Neuronal stem cell (in vitro differentiated cells): ENCODE results near the gene ZSCAN2.

Source experiments
- DNase-seq: peaks from one replicate; pipeline ENCODE4 v3.0.0-alpha.2; 2013; ENCODE audit warnings: low spot score
- H2AFZ ChIP-seq: one replicate; pipeline ENCODE4 v1.6.1; 2013; ENCODE audit warnings: mild to moderate bottlenecking, low read length, inconsistent platforms
- H2AK5ac ChIP-seq: 2 replicates; pipeline ENCODE4 v1.6.1; 2013; ENCODE audit warnings: low read depth, mild to moderate bottlenecking, inconsistent platforms, low read length, moderate library complexity, mixed read lengths
- H2BK120ac ChIP-seq: 2 replicates; pipeline ENCODE4 v1.6.1; 2013; ENCODE audit warnings: low read depth, mild to moderate bottlenecking, inconsistent platforms, low read length, moderate library complexity, mixed read lengths
- H2BK12ac ChIP-seq: one replicate; pipeline ENCODE4 v1.6.1; 2013; ENCODE audit warnings: low read length, inconsistent platforms
- H2BK15ac ChIP-seq: 2 replicates; pipeline ENCODE4 v1.6.1; 2013; ENCODE audit warnings: mild to moderate bottlenecking, low read length, inconsistent platforms, mixed read lengths
- H2BK5ac ChIP-seq: one replicate; pipeline ENCODE4 v1.6.1; 2013; ENCODE audit warnings: inconsistent platforms, mild to moderate bottlenecking, low read length, moderate library complexity
- H3K14ac ChIP-seq: one replicate; pipeline ENCODE4 v1.6.1; 2013; ENCODE audit warnings: low read length, inconsistent platforms
- H3K18ac ChIP-seq: 2 replicates; pipeline ENCODE4 v1.6.1; 2013; ENCODE audit warnings: low read length, inconsistent platforms
- H3K23ac ChIP-seq: 2 replicates; pipeline ENCODE4 v1.6.1; 2013; ENCODE audit warnings: low read depth, mild to moderate bottlenecking, mixed read lengths, low read length, inconsistent platforms; ENCODE audit not compliant: poor library complexity
- H3K27ac ChIP-seq: replicated peaks from 3 replicates; pipeline ENCODE4 v1.5.1; 2013; ENCODE audit warnings: low read length, inconsistent platforms
- H3K27me3 ChIP-seq, 3 experiments: 2 replicates each; pipeline ENCODE4 v1.6.1; 2013; ENCODE audit warnings: low read length in 3 of 3, mild to moderate bottlenecking in 2 of 3, inconsistent platforms in 1 of 3, low read depth in 1 of 3, mixed read lengths in 1 of 3, moderate library complexity in 1 of 3; ENCODE audit not compliant: control insufficient read depth in 3 of 3, insufficient read depth in 3 of 3
- H3K36me3 ChIP-seq, 2 donors: replicated peaks in 1 of 2; 2 replicates each; pipeline ENCODE4 v1.6.1; 2013; ENCODE audit warnings: low read length in 2 of 2; ENCODE audit not compliant: control insufficient read depth in 2 of 2, insufficient read depth in 2 of 2
- H3K4ac ChIP-seq: 2 replicates; pipeline ENCODE4 v1.6.1; 2013; ENCODE audit warnings: inconsistent platforms, mild to moderate bottlenecking, low read length, moderate library complexity
- H3K4me1 ChIP-seq, 2 donors: 1 replicate in 1 of 2; 2 replicates in 1 of 2; pipeline ENCODE4 v1.6.1; 2013; ENCODE audit warnings: low read length in 2 of 2, low read depth in 1 of 2; ENCODE audit not compliant: control insufficient read depth in 2 of 2, insufficient read depth in 1 of 2
- H3K4me2 ChIP-seq: one replicate; pipeline ENCODE4 v1.6.1; 2013; ENCODE audit warnings: mild to moderate bottlenecking, low read length, inconsistent platforms; ENCODE audit not compliant: insufficient read depth, poor library complexity, severe bottlenecking
- H3K4me3 ChIP-seq, 2 donors: 2 replicates each; pipeline ENCODE4 v1.5.1; 2013; ENCODE audit warnings: low read length in 2 of 2, mild to moderate bottlenecking in 2 of 2, inconsistent platforms in 1 of 2, moderate library complexity in 1 of 2
- H3K79me1 ChIP-seq: one replicate; pipeline ENCODE4 v1.6.1; 2013; ENCODE audit warnings: low read depth, mild to moderate bottlenecking, inconsistent platforms, low read length, moderate library complexity
- H3K9ac ChIP-seq: one replicate; pipeline ENCODE4 v1.6.1; 2013; ENCODE audit warnings: mild to moderate bottlenecking, low read depth, low read length, inconsistent platforms; ENCODE audit not compliant: poor library complexity
- H3K9me3 ChIP-seq, 2 donors: replicated peaks in 1 of 2; 2 replicates each; pipeline versions ENCODE3 to v1.6.1; 2013; ENCODE audit warnings: low read length in 2 of 2, mild to moderate bottlenecking in 2 of 2, inconsistent platforms in 1 of 2, low read depth in 1 of 2, mixed read lengths in 1 of 2, moderate library complexity in 1 of 2; ENCODE audit not compliant: control insufficient read depth in 2 of 2, insufficient read depth in 1 of 2
- H4K8ac ChIP-seq: one replicate; pipeline ENCODE4 v1.6.1; 2013; ENCODE audit warnings: low read depth, mild to moderate bottlenecking, inconsistent platforms, low read length, moderate library complexity
- H4K91ac ChIP-seq: one replicate; pipeline ENCODE4 v1.6.1; 2013; ENCODE audit warnings: low read length, low read depth, mild to moderate bottlenecking, inconsistent platforms; ENCODE audit not compliant: poor library complexity
- WGBS, 2 donors: extraction: QIAGEN DNeasy Blood & Tissue Kit; methylation state at CpG; one replicate each; pipeline ENCODE4 v1.1.7; 2013; ENCODE audit warnings: missing lambda C conversion rate in 2 of 2, mixed read lengths in 1 of 2; ENCODE audit not compliant: insufficient read length in 2 of 2, insufficient replicate concordance in 1 of 2; ENCODE audit errors: extremely low coverage in 2 of 2; 5-methylcytosine and 5-hydroxymethylcytosine counted together

Gene ZSCAN2

GRCh38 chr15:84598250-84598649 lies 2.6 kb upstream of the ZSCAN2 start:
- H4K8ac ChIP-seq = no peak overlapping the region
- no peak overlapping the region for H3K9ac ChIP-seq
- H3K27me3 ChIP-seq = peaks cover 2 to 8% (median 2%) of the 10 kb centered on the region in 3 experiments
- H3K23ac ChIP-seq = no peak overlapping the region
- no peak overlapping the region for H2AK5ac ChIP-seq
- H2AFZ ChIP-seq = peak overlapping the region; percentile 59
- H4K91ac ChIP-seq = no peak overlapping the region
- no peak overlapping the region for H3K4me2 ChIP-seq
- H3K27ac ChIP-seq = no peak overlapping the region
- H2BK12ac ChIP-seq = no peak overlapping the region
- peaks cover 5 to 7% of the 10 kb centered on the region in 2 donors for H3K4me1 ChIP-seq
- no CpG with 5 or more reads among the region's 2 CpGs for WGBS, 2 donors
- H3K36me3 ChIP-seq = no peaks in the 10 kb centered on the region
- DNase-seq = no peak
- H2BK5ac ChIP-seq = no peak overlapping the region
- peaks cover 2% of the 10 kb centered on the region in 2 donors for H3K9me3 ChIP-seq
- no peak overlapping the region for H3K18ac ChIP-seq
- H3K14ac ChIP-seq = no peak overlapping the region
- H2BK120ac ChIP-seq = no peak overlapping the region
- H3K4ac ChIP-seq = no peak overlapping the region
- no peak overlapping the region for H3K4me3 ChIP-seq
- H3K79me1 ChIP-seq = no peaks in the 10 kb centered on the region
- H2BK15ac ChIP-seq = no peak overlapping the region

DNA sequence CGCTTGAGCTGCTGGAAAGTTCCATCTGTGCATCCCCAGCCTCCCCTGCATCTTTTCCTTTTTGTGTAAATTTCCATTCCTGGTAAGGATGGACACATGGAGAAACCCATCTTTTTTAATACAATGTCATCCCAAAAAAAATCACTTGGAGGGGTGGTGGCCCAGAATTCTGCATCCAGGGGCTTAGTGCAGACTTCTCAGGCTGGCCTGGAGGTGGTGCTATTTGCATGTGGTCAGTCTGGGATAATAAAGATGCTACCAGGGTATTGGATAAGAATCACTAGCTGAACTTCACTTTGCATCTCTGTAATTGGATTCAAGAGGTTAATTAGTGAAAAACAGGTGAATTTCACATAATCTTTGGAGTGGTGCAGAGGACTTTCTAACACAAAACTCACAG lies 1.8 kb upstream of the ZSCAN2 start:
- Histone ChIP-seq H3K14ac (no peak overlapping the region), H3K23ac (no peak overlapping the region), H2BK5ac (no peak overlapping the region), H3K27ac (no peak overlapping the region), H3K18ac (no peak overlapping the region), H2AFZ (no peak overlapping the region), H3K27me3 (peaks cover 2 to 8% (median 2%) of the 10 kb centered on the region in 3 experiments), H4K91ac (no peak overlapping the region), H3K4me3 (no peak overlapping the region), H2BK120ac (no peak overlapping the region), H3K9ac (no peak overlapping the region), H3K4me1 (peaks cover 5 to 7% of the 10 kb centered on the region in 2 donors), H3K79me1 (no peaks in the 10 kb centered on the region), H3K4ac (no peak overlapping the region), H2AK5ac (no peak overlapping the region), H3K9me3 (peaks cover 0 to 2% of the 10 kb centered on the region in 2 donors), H2BK15ac (no peak overlapping the region), H4K8ac (no peak overlapping the region), H3K4me2 (no peak overlapping the region), H2BK12ac (no peak overlapping the region), H3K36me3 (peaks cover 4 to 6% of the 10 kb centered on the region in 2 donors)
- no peak for DNase-seq
- WGBS, 2 donors = no CpG with 5 or more reads among the region's 1 CpG

DNA sequence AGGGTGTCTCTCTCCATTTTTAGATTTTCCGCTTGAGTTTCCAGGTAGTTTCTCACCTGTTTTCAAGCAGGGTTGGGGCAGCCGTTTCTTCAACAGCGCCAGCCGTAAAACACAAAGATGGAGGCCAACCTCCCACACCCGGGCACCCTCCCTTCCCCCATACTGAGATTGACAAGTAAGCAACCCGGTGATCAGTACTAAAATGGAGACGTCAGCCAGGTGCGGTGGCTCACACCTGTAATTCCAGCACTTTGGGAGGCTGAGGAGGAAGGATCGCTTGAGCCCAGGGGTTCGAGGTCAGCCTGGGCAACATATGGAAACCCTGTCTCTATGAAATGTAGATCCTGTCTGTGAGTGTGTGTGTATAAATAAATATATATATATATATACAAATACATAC lies 903 bp upstream of the ZSCAN2 start:
- no peak overlapping the region for H3K27ac ChIP-seq
- H2AK5ac ChIP-seq = no peak overlapping the region
- H3K27me3 ChIP-seq = peaks cover 0 to 8% (median 2%) of the 10 kb centered on the region in 3 experiments
- H2BK120ac ChIP-seq = no peak overlapping the region
- no CpG with 5 or more reads among the region's 10 CpGs for WGBS, 2 donors
- H3K9ac ChIP-seq = no peak overlapping the region
- peaks cover 8 to 15% of the 10 kb centered on the region in 2 donors for H3K36me3 ChIP-seq
- no peak overlapping the region for H3K18ac ChIP-seq
- no peak overlapping the region for H4K91ac ChIP-seq
- H2BK15ac ChIP-seq = no peak overlapping the region
- no peak overlapping the region for H3K4me2 ChIP-seq
- no peak overlapping the region for H3K23ac ChIP-seq
- no peak overlapping the region for H2BK12ac ChIP-seq
- no peak for DNase-seq
- H2AFZ ChIP-seq = no peak overlapping the region
- H3K9me3 ChIP-seq = peaks cover 0 to 2% of the 10 kb centered on the region in 2 donors
- H3K79me1 ChIP-seq = no peaks in the 10 kb centered on the region
- H3K14ac ChIP-seq = no peak overlapping the region
- peak overlapping the region; percentile 35 for H2BK5ac ChIP-seq
- H3K4ac ChIP-seq = no peak overlapping the region
- H3K4me3 ChIP-seq = peak overlapping the region in 1 of 2 donors; percentile 95
- peaks cover 4% of the 10 kb centered on the region in 2 donors for H3K4me1 ChIP-seq
- no peak overlapping the region for H4K8ac ChIP-seq

- Histone ChIP-seq H2BK5ac (no peak overlapping the region), H2AFZ (peak overlapping the region; percentile 96), H2AK5ac (no peak overlapping the region), H4K91ac (no peak overlapping the region), H3K79me1 (no peaks in the 10 kb centered on the region), H3K4me1 (peaks cover 4% of the 10 kb centered on the region in 2 donors), H3K23ac (no peak overlapping the region), H2BK15ac (no peak overlapping the region), H3K4me2 (peak overlapping the region; percentile 93), H2BK12ac (no peak overlapping the region), H3K4me3 (peak overlapping the region; percentile 60 to 95), H3K27ac (no peak overlapping the region), H3K18ac (peak overlapping the region; percentile 53), H3K9ac (no peak overlapping the region), H3K9me3 (peaks cover 0 to 2% of the 10 kb centered on the region in 2 donors), H3K14ac (no peak overlapping the region), H2BK120ac (no peak overlapping the region), H3K4ac (no peak overlapping the region), H3K36me3 (peaks cover 11 to 19% of the 10 kb centered on the region in 2 donors), H3K27me3 (peaks cover 0 to 8% (median 2%) of the 10 kb centered on the region in 3 experiments), H4K8ac (no peak overlapping the region)
- WGBS, 2 donors = no CpG with 5 or more reads among the region's 20 CpGs
- no peak for DNase-seq
These were observed 500 bp upstream of the ZSCAN2 start for GRCh38 chr15:84600331-84600686.
